ENCODE data around the gene SPOCD1. TPM values are rescaled to one million over a fixed set of nuclear protein-coding genes. Genes with fewer than 3 reads are reported as not detected.

The SPOCD1 gene
- total RNA-seq, 2 donors from 2014 or later = 21.6 TPM; not detected in 1

DNA sequence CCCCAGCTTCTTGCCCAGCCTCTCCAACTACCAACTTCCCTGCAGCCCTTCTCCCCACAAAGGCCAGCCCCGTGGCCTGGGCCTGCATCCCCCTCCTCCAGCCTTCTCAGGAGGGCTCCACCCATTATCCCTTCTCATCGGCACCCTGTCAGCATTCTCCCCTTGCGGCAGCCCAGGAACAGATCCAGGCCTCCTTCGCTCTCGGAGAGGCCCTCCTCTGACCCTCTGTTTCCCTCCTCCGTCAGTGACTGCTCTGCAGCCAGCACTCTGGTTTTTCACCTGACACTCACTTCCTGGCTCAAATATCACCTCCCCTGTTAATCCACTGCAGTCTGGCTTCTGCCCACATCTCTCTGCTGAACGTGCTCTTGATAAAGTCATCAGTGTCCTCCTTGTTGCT, 69.1 kb downstream of the SPOCD1 start:
- Histone ChIP-seq H3K27ac (no peak overlapping the region), H3K4me3 (no peak overlapping the region), H3K9me3 (no peaks in the 10 kb centered on the region), H3K27me3 (replicated peaks; ENCODE audit: insufficient read depth) (no peaks in the 10 kb centered on the region), H3K36me3 (no peaks in the 10 kb centered on the region), H3K4me1 (replicated peaks) (no peaks in the 10 kb centered on the region)
- intact Hi-C loops (cut with DNase I) = no loop called here
- no peak for TF ChIP-seq POLR2AphosphoS5 (IDR thresholded peaks at IDR 0.05)
- no peak for TF ChIP-seq POLR2A (IDR thresholded peaks at IDR 0.05)
- TF ChIP-seq, protein P1, sequence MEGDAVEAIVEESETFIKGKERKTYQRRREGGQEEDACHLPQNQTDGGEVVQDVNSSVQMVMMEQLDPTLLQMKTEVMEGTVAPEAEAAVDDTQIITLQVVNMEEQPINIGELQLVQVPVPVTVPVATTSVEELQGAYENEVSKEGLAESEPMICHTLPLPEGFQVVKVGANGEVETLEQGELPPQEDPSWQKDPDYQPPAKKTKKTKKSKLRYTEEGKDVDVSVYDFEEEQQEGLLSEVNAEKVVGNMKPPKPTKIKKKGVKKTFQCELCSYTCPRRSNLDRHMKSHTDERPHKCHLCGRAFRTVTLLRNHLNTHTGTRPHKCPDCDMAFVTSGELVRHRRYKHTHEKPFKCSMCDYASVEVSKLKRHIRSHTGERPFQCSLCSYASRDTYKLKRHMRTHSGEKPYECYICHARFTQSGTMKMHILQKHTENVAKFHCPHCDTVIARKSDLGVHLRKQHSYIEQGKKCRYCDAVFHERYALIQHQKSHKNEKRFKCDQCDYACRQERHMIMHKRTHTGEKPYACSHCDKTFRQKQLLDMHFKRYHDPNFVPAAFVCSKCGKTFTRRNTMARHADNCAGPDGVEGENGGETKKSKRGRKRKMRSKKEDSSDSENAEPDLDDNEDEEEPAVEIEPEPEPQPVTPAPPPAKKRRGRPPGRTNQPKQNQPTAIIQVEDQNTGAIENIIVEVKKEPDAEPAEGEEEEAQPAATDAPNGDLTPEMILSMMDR (IDR thresholded peaks at IDR 0.05) = no peak
- DNase-seq (ENCODE audit: low spot score) = no peak
- WGBS = 58% methylated on average over 7 of the region's 7 CpGs

DNA sequence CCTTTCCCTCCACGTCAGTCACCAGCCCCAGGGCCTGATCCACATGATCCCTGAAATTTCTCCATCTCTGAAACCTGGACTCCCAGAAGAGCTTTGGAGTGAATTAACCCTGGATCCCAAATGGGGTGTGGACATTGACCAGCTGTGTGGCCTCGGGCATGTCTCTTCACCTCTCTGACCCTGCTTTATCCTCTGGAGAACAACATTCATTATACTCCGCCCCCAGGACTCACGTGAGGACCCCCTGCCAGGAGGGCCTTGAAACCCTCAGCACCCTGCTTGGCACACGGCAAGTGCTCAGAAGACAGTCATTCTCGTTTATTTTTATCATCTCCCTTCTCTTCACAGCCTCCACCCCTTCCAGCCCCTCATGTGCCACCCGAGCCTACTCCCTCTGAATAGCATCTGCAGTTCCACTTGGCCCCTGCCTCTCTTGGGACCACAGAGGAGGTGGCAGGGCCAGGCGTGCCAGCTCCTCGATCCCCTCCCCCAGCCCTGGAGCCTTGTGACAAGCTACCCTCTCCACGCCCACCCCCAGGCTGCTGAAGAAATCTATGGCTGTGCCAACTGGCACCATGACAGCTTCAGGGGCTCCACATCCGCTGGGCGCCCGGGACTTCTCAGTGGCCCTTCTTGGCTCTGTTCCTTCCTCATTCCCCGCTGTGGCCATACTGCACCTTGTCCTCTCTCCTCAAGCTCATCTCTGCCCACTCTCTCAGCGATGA, 69.7 kb downstream of the SPOCD1 start:
- WGBS = 52% methylated on average over 15 of the region's 15 CpGs
- H3K4me3 ChIP-seq = no peak overlapping the region
- TF ChIP-seq POLR2AphosphoS5 (IDR thresholded peaks at IDR 0.05) = no peak
- TF ChIP-seq, protein P1 (IDR thresholded peaks at IDR 0.05) = no peak
- TF ChIP-seq POLR2A (IDR thresholded peaks at IDR 0.05) = no peak
- H3K27me3 ChIP-seq (replicated peaks; ENCODE audit: insufficient read depth) = no peaks in the 10 kb centered on the region
- no peaks in the 10 kb centered on the region for H3K4me1 ChIP-seq (replicated peaks)
- no peak for DNase-seq (ENCODE audit: low spot score)
- H3K9me3 ChIP-seq = no peaks in the 10 kb centered on the region
- no peak overlapping the region for H3K27ac ChIP-seq
- H3K36me3 ChIP-seq = no peaks in the 10 kb centered on the region
- intact Hi-C loops (cut with DNase I) = no loop called here

DNA sequence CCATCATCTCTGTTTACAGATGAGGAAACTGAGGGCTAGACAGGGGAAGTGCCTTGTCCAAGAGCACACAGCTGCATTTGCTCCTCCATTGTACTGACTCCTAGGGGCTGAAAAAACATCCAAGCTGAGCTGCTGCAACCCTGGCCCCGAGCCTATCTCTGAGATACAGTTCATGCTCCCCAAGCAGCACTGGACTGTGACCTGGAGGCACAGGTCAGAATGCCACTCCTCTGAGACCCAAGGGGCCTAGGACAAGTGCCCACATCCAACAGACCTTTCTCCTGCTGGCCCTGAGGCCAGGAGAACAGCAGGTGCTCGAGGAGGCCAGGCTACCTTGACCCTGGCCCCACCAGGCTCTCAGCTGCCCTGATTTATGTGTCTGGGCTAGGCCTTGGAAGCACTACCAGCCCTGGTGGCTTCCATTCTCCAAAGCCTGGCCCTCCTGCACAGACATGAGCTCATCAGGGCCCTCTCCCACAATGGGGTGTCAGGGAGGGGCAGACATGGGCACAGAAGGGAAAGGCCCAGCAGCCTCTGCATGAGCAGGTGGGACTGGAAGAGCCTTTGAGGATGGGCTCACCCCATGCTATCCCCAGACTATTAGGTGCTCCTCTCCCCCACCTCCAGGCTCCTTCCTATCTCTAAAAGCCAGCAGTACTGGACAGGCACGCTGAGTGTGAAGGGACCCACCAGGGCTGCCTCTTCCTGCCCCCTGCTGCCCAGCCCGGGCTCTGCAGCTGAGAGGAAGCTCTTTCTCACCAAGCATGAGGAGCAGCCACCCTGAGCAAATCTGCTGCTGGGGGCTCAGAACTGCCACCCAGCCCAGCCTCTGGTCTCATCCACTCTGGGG, 70.5 kb downstream of the SPOCD1 start:
- Histone ChIP-seq H3K27me3 (replicated peaks; ENCODE audit: insufficient read depth) (no peaks in the 10 kb centered on the region), H3K4me1 (replicated peaks) (no peaks in the 10 kb centered on the region), H3K36me3 (no peaks in the 10 kb centered on the region), H3K9me3 (no peaks in the 10 kb centered on the region), H3K27ac (no peak overlapping the region), H3K4me3 (no peak overlapping the region)
- intact Hi-C loops (cut with DNase I) = no loop called here
- peak; percentile 46 for DNase-seq (ENCODE audit: low spot score)
- no peak for TF ChIP-seq POLR2A (IDR thresholded peaks at IDR 0.05)
- TF ChIP-seq, protein P1 (IDR thresholded peaks at IDR 0.05) = peak; percentile 27 to 79 (median 61)
- TF ChIP-seq POLR2AphosphoS5 (IDR thresholded peaks at IDR 0.05) = no peak
- 52% methylated on average over 4 of the region's 4 CpGs for WGBS

DNA sequence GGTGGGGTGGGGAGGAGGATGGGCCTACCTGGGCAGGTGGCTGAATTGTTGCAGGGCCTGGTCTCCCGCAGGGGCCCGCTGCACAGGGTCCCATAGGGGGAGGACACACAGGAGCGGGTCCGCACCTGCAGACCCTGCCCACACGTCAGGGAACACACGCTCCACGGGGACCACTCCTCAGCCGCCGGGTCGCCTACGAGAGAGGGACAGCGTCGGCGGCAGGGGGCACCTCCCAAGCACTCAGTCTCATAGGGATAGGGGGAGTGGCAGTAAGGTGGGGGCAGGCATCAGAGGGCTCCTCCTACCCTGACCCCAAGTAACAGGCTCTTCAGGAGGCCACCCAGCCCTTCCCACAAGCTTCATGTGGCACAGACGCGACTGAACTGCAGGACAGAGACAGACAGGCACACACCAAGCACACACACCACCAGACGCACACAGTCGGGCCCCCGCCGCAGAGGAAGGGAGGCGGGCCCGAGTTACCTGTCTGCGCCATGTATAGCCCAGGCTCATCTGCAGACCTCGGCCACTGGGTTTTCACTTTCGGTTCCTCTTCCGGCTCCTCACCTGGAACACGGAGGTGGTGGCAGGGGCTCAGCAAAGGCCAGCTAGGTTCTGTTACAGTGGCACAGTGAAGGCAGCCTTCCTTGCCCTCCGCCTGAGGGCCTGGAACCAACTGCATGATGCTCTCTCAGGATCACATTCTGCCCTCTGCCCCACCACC, 71.5 kb downstream of the SPOCD1 start:
- WGBS = 87% methylated on average over 28 of the region's 28 CpGs
- Histone ChIP-seq H3K27me3 (replicated peaks; ENCODE audit: insufficient read depth) (no peaks in the 10 kb centered on the region), H3K9me3 (no peaks in the 10 kb centered on the region), H3K4me1 (replicated peaks) (no peaks in the 10 kb centered on the region), H3K4me3 (no peak overlapping the region), H3K27ac (no peak overlapping the region), H3K36me3 (no peaks in the 10 kb centered on the region)
- no peak for DNase-seq (ENCODE audit: low spot score)
- intact Hi-C loops (cut with DNase I) = no loop called here
- TF ChIP-seq, protein P1 (IDR thresholded peaks at IDR 0.05) = no peak
- TF ChIP-seq POLR2AphosphoS5 (IDR thresholded peaks at IDR 0.05) (no peak), POLR2A (IDR thresholded peaks at IDR 0.05) (no peak)

Data from prostate gland (tissue), 2 donors.